Osteocyte (in vitro differentiated cells): ENCODE measurements around the gene INAVA. TPM values are rescaled to one million over a fixed set of nuclear protein-coding genes. Genes with fewer than 3 reads are reported as not detected.
A peak's percentile ranks its signal among the peaks of the same experiment; 100 is the strongest.

Experiments used
- DNase-seq: peaks from one replicate; pipeline ENCODE4 v3.0.0; 2021; ENCODE audit warnings: mixed read lengths; ENCODE audit not compliant: unreplicated experiment; ENCODE audit errors: extremely low spot score
- H3K27ac Mint-ChIP-seq: one replicate; pipeline ENCODE4 v1.8.0; 2021; ENCODE audit warnings: mild to moderate bottlenecking, mixed read lengths; ENCODE audit not compliant: unreplicated experiment
- H3K27me3 Mint-ChIP-seq: one replicate; pipeline ENCODE4 v1.8.0; 2021; ENCODE audit warnings: mixed read lengths; ENCODE audit not compliant: unreplicated experiment
- H3K36me3 Mint-ChIP-seq: one replicate; pipeline ENCODE4 v1.8.0; 2021; ENCODE audit warnings: mixed read lengths; ENCODE audit not compliant: unreplicated experiment
- H3K4me1 Mint-ChIP-seq: one replicate; pipeline ENCODE4 v1.8.0; 2021; ENCODE audit warnings: mixed read lengths; ENCODE audit not compliant: unreplicated experiment
- H3K4me3 Mint-ChIP-seq: one replicate; pipeline ENCODE4 v1.8.0; 2021; ENCODE audit warnings: mild to moderate bottlenecking, moderate library complexity, mixed read lengths; ENCODE audit not compliant: unreplicated experiment
- H3K9me3 Mint-ChIP-seq: one replicate; pipeline ENCODE4 v1.8.0; 2021; ENCODE audit warnings: mixed read lengths; ENCODE audit not compliant: unreplicated experiment
- total RNA-seq: library from RNA; stranded (reverse); gene quantifications from 2 replicates; pipeline ENCODE4 v1.2.1, GENCODE V29; 2021
- TF ChIP-seq, protein P1 (sequence below): fragments of 200-600 bp; sonication (generic); IDR thresholded peaks from 2 replicates; pipeline ENCODE4 v1.5.0; 2021; ENCODE audit warnings: antibody characterized with exemption, mild to moderate bottlenecking, moderate library complexity

INAVA gene
- total RNA-seq, 1 donor from 2014 or later = 2.0 TPM

DNA sequence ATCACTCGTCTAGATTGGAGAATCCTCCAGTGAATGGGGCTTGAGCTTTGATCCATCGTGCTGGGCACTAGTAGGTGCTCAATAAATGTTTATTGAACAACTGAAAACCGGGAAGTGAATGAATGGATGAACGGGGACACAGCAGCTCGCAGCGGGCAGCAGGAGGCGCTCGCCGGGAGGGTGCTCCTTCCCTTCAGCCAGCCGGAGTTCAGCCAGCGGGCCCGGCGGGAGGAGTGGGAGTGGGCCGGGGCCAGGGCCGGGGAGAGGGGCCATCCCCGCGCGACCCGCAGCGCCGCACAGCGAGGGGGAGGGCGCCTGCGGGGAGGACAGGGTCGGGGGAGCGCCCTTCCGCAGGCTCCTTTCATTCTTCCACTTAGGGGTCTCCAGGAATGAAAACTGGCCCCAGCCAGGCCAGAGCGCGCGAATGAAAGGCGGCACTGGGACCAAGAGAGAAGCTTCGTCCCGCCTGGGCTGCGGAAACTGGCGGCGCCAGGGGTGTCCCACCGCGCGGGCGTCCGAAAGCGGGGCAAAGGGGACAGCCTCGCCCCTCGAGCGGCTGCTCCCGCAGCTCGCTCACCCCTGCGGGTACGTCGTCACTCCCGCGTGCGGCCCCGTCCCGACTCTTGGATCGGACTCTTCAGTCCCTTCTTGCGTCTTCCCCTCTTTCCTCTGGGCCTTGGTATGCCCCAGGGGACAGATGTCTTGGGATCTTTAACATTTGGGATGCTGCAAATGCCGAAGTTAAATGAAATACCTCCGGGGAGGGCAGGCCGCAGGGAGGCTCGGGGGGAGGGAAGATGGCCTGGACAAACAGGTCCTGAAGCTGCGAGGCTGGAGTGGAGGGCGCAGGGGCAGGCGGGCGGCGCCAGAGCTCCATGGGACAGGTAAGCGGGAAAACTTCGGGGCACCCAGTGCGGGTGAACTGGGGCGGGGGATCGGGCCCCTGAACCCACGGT, 3.6 kb upstream of the INAVA start:
- H3K9me3 Mint-ChIP-seq = no peaks in the 10 kb centered on the region
- H3K4me1 Mint-ChIP-seq = peaks cover 40% of the 10 kb centered on the region
- H3K27ac Mint-ChIP-seq = no peak overlapping the region
- peaks cover 2% of the 10 kb centered on the region for H3K27me3 Mint-ChIP-seq
- H3K4me3 Mint-ChIP-seq = peak overlapping the region; percentile 78
- no peaks in the 10 kb centered on the region for H3K36me3 Mint-ChIP-seq
- DNase-seq = no peak
- TF ChIP-seq, protein P1, sequence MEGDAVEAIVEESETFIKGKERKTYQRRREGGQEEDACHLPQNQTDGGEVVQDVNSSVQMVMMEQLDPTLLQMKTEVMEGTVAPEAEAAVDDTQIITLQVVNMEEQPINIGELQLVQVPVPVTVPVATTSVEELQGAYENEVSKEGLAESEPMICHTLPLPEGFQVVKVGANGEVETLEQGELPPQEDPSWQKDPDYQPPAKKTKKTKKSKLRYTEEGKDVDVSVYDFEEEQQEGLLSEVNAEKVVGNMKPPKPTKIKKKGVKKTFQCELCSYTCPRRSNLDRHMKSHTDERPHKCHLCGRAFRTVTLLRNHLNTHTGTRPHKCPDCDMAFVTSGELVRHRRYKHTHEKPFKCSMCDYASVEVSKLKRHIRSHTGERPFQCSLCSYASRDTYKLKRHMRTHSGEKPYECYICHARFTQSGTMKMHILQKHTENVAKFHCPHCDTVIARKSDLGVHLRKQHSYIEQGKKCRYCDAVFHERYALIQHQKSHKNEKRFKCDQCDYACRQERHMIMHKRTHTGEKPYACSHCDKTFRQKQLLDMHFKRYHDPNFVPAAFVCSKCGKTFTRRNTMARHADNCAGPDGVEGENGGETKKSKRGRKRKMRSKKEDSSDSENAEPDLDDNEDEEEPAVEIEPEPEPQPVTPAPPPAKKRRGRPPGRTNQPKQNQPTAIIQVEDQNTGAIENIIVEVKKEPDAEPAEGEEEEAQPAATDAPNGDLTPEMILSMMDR = peak; percentile 70

DNA sequence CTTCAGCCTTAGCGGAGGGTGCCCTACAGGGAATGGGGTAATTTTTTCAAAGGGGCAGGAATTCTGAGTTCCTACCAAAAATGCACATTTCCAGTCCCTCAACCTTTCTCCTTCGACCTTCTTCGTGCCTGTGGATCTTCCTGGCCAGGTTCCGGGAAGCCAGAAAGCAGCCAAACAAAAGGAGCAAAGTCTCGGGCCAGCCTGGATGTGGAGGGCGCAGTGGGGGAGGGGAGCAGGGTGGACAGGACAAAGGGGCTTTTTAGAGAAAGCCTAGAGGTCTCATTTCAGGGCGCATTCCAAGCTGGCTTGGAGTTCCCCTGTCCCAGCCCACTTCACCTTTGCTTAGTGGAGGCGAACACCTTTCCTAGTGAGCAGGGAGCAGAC, 2.9 kb upstream of the INAVA start:
- H3K9me3 Mint-ChIP-seq = no peaks in the 10 kb centered on the region
- H3K27me3 Mint-ChIP-seq = peaks cover 2% of the 10 kb centered on the region
- no peak for DNase-seq
- TF ChIP-seq, protein P1 = no peak
- H3K36me3 Mint-ChIP-seq = no peaks in the 10 kb centered on the region
- H3K4me3 Mint-ChIP-seq = peak overlapping the region; percentile 78
- peak overlapping the region; percentile 58 for H3K27ac Mint-ChIP-seq
- H3K4me1 Mint-ChIP-seq = peaks cover 46% of the 10 kb centered on the region

DNA sequence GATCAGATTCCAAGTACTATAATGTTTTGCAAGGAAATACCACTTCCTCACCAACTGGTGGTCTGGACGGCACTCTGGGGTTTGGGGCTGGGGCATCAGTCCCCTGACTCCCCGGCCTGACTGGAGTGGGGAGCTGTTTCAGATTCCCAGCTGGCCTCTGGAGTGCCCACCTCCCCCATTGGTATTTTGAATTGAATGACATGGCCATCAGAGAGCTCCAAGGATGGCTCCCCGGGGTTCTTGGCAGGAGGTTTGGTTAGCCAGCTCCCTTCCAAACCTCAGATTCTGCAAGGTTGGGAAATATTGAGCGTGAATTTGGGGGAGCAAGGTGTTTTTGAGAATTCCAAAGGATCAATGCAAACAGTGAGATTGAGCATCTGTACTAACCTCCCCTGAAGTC, 2.2 kb upstream of the INAVA start:
- Mint-ChIP-seq H3K4me3 (peak overlapping the region; percentile 78), H3K27me3 (peaks cover 2% of the 10 kb centered on the region), H3K4me1 (peaks cover 41% of the 10 kb centered on the region), H3K27ac (no peak overlapping the region), H3K36me3 (no peaks in the 10 kb centered on the region), H3K9me3 (no peaks in the 10 kb centered on the region)
- no peak for DNase-seq
- TF ChIP-seq, protein P1 = no peak

DNA sequence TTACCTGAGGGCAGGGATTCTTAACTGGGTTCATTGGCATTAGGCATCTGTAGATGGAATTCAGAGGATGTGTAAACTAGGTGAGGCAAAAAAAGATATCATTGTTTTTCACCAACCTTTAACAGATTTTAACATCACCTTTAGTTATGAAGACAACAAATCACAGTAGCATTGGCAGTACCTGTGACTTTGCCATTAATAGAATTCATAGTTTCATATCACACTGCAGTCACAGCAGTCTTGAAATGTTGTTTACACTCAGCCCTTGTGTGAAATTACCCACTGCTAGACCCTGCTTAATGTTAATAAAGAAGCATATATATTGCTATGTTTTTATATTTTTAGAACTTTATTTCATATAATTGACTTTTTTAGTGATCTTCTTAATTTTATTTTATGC, 1.7 kb upstream of the INAVA start:
- Mint-ChIP-seq H3K4me1 (peaks cover 40% of the 10 kb centered on the region), H3K36me3 (no peaks in the 10 kb centered on the region), H3K27ac (no peak overlapping the region)

DNA sequence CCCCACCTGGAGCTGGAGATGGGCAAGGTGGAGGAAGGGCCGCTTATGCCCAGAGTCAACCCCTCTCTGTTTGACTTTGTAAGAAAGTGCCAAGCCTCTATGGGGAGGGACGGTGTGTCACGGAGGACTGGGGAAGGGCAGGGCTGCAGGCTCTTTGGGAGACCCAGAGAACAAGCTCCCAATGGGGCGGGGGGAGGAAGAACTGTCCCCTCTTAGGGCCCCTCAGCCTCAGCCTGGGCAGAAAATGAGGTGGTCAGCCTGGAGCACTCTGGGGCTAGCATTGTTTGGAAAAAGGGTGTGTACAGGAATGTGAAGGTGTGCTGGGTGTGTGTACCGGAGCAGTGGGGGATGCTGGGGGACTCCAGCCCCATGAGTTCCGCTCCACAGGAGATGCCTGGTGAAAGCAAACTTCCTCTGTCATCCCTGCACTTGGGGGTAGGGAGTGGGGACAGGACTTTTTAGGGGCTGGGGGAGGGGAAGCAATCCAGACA, 1.2 kb upstream of the INAVA start:
- no peak for DNase-seq
- Mint-ChIP-seq H3K27ac (no peak overlapping the region), H3K27me3 (peaks cover 2% of the 10 kb centered on the region)

More for the DNA sequence above, 1.7 kb upstream of the INAVA start:
- H3K9me3 Mint-ChIP-seq = no peaks in the 10 kb centered on the region
- TF ChIP-seq, protein P1 = no peak
- DNase-seq = no peak
- H3K4me3 Mint-ChIP-seq = no peak overlapping the region
- H3K27me3 Mint-ChIP-seq = peaks cover 2% of the 10 kb centered on the region

More for the DNA sequence above, 1.2 kb upstream of the INAVA start:
- H3K36me3 Mint-ChIP-seq = no peaks in the 10 kb centered on the region
- peaks cover 40% of the 10 kb centered on the region for H3K4me1 Mint-ChIP-seq
- TF ChIP-seq, protein P1 = no peak
- no peak overlapping the region for H3K4me3 Mint-ChIP-seq
- no peaks in the 10 kb centered on the region for H3K9me3 Mint-ChIP-seq
